Adrenal gland (tissue), 12 donors: ENCODE results near the gene KIAA0040. TPM values are rescaled to one million over a fixed set of nuclear protein-coding genes. Genes with fewer than 3 reads are reported as not detected.

Experiments
- DNase-seq, 7 donors: peaks; one replicate each; pipeline ENCODE4 v3.0.0-alpha.2; 2019 to 2020
- H3K27ac ChIP-seq, 5 donors: fragments of 200-600 bp; sonication (generic) in 4 of 5; 1 replicate in 3 of 5; 2 replicates in 2 of 5; pipeline versions ENCODE4 v1.5.1 to v1.8.0; 2016 to 2020; ENCODE audit warnings: mild to moderate bottlenecking in 1 of 5
- H3K27me3 ChIP-seq: fragments of 200-600 bp; 2 replicates; pipeline ENCODE4 v1.8.0; 2021
- H3K36me3 ChIP-seq, 2 donors: fragments of 200-600 bp; replicated peaks in 1 of 2; 1 replicate in 1 of 2; 2 replicates in 1 of 2; pipeline versions ENCODE4 v1.5.1 to v1.8.0; 2018 to 2022
- H3K4me1 ChIP-seq, 2 donors: fragments of 200-600 bp; replicated peaks in 1 of 2; 1 replicate in 1 of 2; 2 replicates in 1 of 2; pipeline versions ENCODE4 v1.5.1 to v1.8.0; 2018 to 2021
- H3K4me3 ChIP-seq, 4 donors: fragments of 200-600 bp; sonication (generic) in 3 of 4; one replicate each; pipeline ENCODE4 v1.5.1; 2016 to 2018
- H3K9me3 ChIP-seq, 3 donors: fragments of 200-600 bp; sonication (generic) in 1 of 3; replicated peaks in 1 of 3; 1 replicate in 2 of 3; 2 replicates in 1 of 3; pipeline versions ENCODE4 v1.5.1 to v1.8.0; 2016 to 2021
- POLR2A ChIP-seq, 2 donors: fragments of 450-650 bp; IDR thresholded peaks; one replicate each; pipeline ENCODE4 v1.6.1; 2017; ENCODE audit warnings: antibody characterized with exemption in 2 of 2, mild to moderate bottlenecking in 2 of 2, moderate library complexity in 1 of 2
- WGBS, 4 donors: extraction: QIAGEN DNeasy Blood & Tissue Kit in 2 of 4; methylation state at CpG; one replicate each; pipeline versions ENCODE4 v1.1.5 to v1.1.7; 2013 to 2017; 5-methylcytosine and 5-hydroxymethylcytosine counted together
- intact Hi-C, 2 donors: fragments of 100-400 bp; cut with DNase I; formaldehyde crosslinking; loops; one replicate each; pipeline versions ENCODE4 v1.14.1 to v1.15.0; 2022 to 2023
- polyA plus RNA-seq, 3 donors: library from polyadenylated mRNA; stranded (reverse); fragments of 200-250 nt in 2 of 3; fragments of 350-450 nt in 1 of 3; fragmentation: Illumina TruSeq in 1 of 3; extraction: RNeasy Lipid Tissue Mini Kit (QIAGEN cat#74804) in 1 of 3; gene quantifications; one replicate each; pipeline ENCODE4 v1.2.3, GENCODE V29; 2013 to 2014
- total RNA-seq, 9 donors: library from RNA; depleted of rRNA in 4 of 9; stranded (reverse); fragments of >200 nt in 4 of 9; fragments of 120-200 nt in 1 of 9; fragmentation: NEBNext Ultra II Directional in 1 of 9; extraction: Animal tissue kit (Norgen Biotek cat#: 25700) in 1 of 9; gene quantifications; one replicate each; pipeline versions ENCODE4 v1.1.0 to v1.2.4, GENCODE V29; 2013 to 2023
- TF ChIP-seq, protein P1 (sequence below), 6 experiments: fragments of 450-650 bp in 4 of 6; fragments of 200-600 bp in 2 of 6; sonication (generic) in 1 of 6; IDR thresholded peaks; 1 replicate in 5 of 6; 2 replicates in 1 of 6; pipeline versions ENCODE4 v1.5.1 to v1.8.0; 2016 to 2021; ENCODE audit warnings: antibody characterized with exemption in 6 of 6, mild to moderate bottlenecking in 2 of 6, moderate library complexity in 1 of 6
- donor health status: healthy with polysubstance abuse.
- donor health status: Bipolar disorder and iron deficiency.
- donor health status: DM: yes; HTN: yes; CAD: no.
- donor health status: DM: no; HTN: no; CAD: no.
- donor health status: DM: no; HTN: no; CAD: no.
- donor health status: DM: yes; HTN: yes; CAD: no.

KIAA0040 gene
- total and polyA plus RNA-seq, 12 donors, result 1.8 to 54.3 (median 12.3) TPM

DNA sequence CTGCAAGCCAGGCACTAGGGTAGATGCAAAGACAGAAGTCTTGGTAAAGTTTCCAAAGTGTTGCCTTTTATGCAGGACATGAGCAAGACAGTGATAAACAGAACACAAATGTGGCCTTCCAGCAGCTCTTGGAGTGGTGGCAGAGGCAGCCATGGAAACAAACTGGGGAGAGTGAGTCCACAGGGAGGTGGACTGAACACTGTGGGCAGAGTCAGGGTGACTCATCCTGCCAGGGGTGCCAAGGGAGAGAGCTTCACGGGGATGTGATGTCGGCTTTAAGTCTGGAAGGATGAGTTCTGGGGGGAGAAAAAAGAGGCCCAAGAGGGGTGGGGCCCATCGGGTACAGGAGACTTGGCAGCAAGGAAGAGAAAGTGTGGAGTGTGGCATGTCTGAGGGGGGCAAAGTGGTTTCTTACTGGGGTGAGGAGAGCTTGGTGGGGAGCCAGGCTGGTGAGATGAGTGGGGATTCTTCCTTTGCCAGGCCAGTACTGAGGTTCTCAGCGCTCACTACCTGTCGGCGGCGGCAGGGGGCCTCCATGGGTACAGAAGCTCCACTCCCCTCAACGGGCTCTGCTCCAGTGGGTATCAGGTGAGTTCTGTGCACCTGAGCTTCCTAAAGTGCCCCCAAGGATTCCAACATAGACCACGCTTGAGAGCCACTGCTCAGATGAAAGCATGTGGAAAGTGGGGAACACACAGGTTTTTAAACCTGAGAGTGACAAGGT is 41.8 kb downstream of the KIAA0040 start:
- H3K4me3 ChIP-seq, result no peak overlapping the region
- peak in 5 of 7 donors; percentile 37 to 68 (median 40) for DNase-seq
- H3K36me3 ChIP-seq, result no peaks in the 10 kb centered on the region
- WGBS, 4 donors, result 68 to 78% (median 70%) methylated on average over 7 to 9 of the region's 9 CpGs
- TF ChIP-seq, protein P1, sequence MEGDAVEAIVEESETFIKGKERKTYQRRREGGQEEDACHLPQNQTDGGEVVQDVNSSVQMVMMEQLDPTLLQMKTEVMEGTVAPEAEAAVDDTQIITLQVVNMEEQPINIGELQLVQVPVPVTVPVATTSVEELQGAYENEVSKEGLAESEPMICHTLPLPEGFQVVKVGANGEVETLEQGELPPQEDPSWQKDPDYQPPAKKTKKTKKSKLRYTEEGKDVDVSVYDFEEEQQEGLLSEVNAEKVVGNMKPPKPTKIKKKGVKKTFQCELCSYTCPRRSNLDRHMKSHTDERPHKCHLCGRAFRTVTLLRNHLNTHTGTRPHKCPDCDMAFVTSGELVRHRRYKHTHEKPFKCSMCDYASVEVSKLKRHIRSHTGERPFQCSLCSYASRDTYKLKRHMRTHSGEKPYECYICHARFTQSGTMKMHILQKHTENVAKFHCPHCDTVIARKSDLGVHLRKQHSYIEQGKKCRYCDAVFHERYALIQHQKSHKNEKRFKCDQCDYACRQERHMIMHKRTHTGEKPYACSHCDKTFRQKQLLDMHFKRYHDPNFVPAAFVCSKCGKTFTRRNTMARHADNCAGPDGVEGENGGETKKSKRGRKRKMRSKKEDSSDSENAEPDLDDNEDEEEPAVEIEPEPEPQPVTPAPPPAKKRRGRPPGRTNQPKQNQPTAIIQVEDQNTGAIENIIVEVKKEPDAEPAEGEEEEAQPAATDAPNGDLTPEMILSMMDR (IDR thresholded peaks at IDR 0.05), result no peak
- no peak for TF ChIP-seq POLR2A (IDR thresholded peaks at IDR 0.05)
- no peaks in the 10 kb centered on the region for H3K4me1 ChIP-seq
- H3K27ac ChIP-seq, result no peak overlapping the region
- intact Hi-C loops, result no loop called here
- H3K9me3 ChIP-seq, result no peaks in the 10 kb centered on the region
- peaks cover 7% of the 10 kb centered on the region for H3K27me3 ChIP-seq

DNA sequence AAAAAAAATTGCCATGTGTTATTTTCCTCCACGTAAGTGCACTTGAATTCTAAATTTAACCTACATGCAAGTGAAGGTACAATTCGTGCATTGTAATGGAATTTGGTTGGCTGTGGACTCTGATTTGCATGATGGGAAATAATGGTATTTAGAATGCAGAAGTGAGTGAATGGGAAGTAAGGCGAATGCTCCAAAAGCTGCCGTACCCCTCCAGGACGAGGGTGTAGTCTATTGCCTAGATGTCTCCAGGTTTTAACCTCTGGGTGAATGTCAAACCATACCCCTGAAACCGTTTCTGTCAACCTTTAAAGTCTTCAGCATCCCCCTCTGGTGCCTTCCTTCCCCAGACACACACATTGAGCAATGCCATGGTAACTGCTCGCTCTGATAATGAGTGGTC is 44.5 kb downstream of the KIAA0040 start:
- 58 to 74% (median 70%) methylated on average over 7 of the region's 7 CpGs for WGBS, 4 donors
- no peaks in the 10 kb centered on the region for H3K9me3 ChIP-seq
- no peaks in the 10 kb centered on the region for H3K27me3 ChIP-seq
- no peaks in the 10 kb centered on the region for H3K36me3 ChIP-seq
- intact Hi-C loops, result no loop called here
- DNase-seq, result no peak
- TF ChIP-seq POLR2A (IDR thresholded peaks at IDR 0.05), result no peak
- TF ChIP-seq, protein P1 (IDR thresholded peaks at IDR 0.05), result no peak
- H3K4me1 ChIP-seq, result no peaks in the 10 kb centered on the region
- H3K27ac ChIP-seq, result no peak overlapping the region
- no peak overlapping the region for H3K4me3 ChIP-seq

DNA sequence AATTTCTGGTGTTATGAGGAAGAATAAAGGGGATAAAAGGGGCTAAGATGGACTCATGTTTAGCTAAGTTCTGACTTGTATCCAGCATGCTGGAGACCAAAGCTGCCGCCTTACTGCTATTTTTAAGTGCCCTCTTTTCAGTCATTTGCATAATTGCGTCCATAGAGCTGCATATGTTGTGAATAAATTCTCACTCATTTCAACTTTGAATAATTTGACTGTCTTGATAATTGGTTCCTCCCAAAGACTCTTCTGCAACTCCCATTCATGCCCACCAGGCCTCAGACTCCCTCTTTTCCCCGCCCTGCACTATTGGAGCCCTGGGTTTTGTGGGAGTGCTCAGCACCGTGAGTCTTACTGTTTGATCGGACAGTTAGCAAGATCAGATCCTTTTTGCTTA is 45.0 kb downstream of the KIAA0040 start:
- Histone ChIP-seq H3K4me1 (no peaks in the 10 kb centered on the region), H3K27ac (no peak overlapping the region), H3K36me3 (no peaks in the 10 kb centered on the region), H3K4me3 (no peak overlapping the region), H3K27me3 (no peaks in the 10 kb centered on the region), H3K9me3 (no peaks in the 10 kb centered on the region)
- TF ChIP-seq, protein P1 (IDR thresholded peaks at IDR 0.05), result no peak
- TF ChIP-seq POLR2A (IDR thresholded peaks at IDR 0.05), result no peak
- intact Hi-C loops, result no loop called here
- WGBS, 4 donors, result 89 to 93% (median 91%) methylated on average over 5 of the region's 5 CpGs
- DNase-seq, result no peak

DNA sequence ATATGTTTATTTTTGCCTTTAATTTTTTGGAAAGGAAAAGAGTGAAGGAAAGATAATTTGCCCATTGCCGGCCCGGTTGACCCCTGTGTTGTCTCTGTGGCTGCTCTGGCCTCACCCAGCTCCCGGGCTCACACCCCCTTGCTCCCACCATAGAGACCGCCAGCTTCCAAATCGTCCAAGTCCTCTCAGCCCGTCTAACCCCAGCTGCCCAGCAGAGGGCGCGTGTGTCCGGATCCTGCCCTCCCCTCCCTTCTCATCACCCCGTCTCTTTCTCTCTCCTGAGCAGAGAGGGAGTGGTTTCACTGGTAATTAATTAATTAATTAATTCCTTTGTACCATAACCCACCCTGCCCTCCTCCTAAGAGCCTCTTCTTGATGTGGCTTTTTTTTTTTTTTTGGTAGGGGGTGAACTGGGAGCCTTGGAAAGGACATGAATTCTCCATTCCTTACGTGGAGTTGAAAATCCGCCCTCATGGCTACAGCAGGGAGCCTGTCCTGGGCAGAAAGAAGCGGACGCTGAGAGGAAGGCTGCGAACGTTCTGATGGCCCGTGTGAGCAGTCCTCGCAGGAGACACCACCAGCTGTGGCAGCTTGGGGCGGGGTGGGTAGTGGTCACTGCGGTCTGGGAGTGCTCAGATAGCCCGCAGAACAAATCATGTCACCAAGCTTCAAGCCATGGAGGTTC is 45.9 kb downstream of the KIAA0040 start:
- H3K27me3 ChIP-seq, result no peaks in the 10 kb centered on the region
- 27 to 35% (median 30%) methylated on average over 21 of the region's 21 CpGs for WGBS, 4 donors
- no peaks in the 10 kb centered on the region for H3K9me3 ChIP-seq
- H3K4me3 ChIP-seq, result no peak overlapping the region
- TF ChIP-seq, protein P1 (IDR thresholded peaks at IDR 0.05), result peak; percentile 41 to 77 (median 70)
- no peak for TF ChIP-seq POLR2A (IDR thresholded peaks at IDR 0.05)
- H3K27ac ChIP-seq, result no peak overlapping the region
- H3K4me1 ChIP-seq, result no peaks in the 10 kb centered on the region
- intact Hi-C loops, result no loop called here
- DNase-seq, result peak; percentile 54 to 82 (median 67)
- H3K36me3 ChIP-seq, result no peaks in the 10 kb centered on the region
